Measurements from ENCODE around the gene PACRG.

Gene PACRG

GRCh38 chr6:163185744-163186143, 458.0 kb downstream of the PACRG start:
- no peak for DNase-seq

GRCh38 chr6:163186527-163186926, 458.8 kb downstream of the PACRG start:
- no peak for DNase-seq

GRCh38 chr6:163187201-163187600, 459.4 kb downstream of the PACRG start:
- DNase-seq, result no peak

- no peak for DNase-seq
Measured at GRCh38 chr6:163187606-163188005, 459.8 kb downstream of the PACRG start.

GRCh38 chr6:163188746-163189145, 461.0 kb downstream of the PACRG start:
- no peak for DNase-seq

- DNase-seq, result no peak
Measured at GRCh38 chr6:163189609-163190008, 461.8 kb downstream of the PACRG start.

- no peak for DNase-seq
Measured at GRCh38 chr6:163190786-163191185, 463.0 kb downstream of the PACRG start.

- no peak for DNase-seq
Measured at GRCh38 chr6:163191704-163192537, 464.1 kb downstream of the PACRG start.

- no peak for DNase-seq
Measured at GRCh38 chr6:163192591-163192990, 464.8 kb downstream of the PACRG start.

GRCh38 chr6:163193326-163193725, 465.6 kb downstream of the PACRG start:
- no peak for DNase-seq

GRCh38 chr6:163195721-163196691, 468.2 kb downstream of the PACRG start:
- no peak for DNase-seq

GRCh38 chr6:163197839-163198238, 470.1 kb downstream of the PACRG start:
- DNase-seq, result no peak

GRCh38 chr6:163198396-163198795, 470.6 kb downstream of the PACRG start:
- no peak for DNase-seq

- DNase-seq, result no peak
Measured at GRCh38 chr6:163199371-163199770, 471.6 kb downstream of the PACRG start.

- DNase-seq, result no peak
Measured at GRCh38 chr6:163200289-163200688, 472.5 kb downstream of the PACRG start.

GRCh38 chr6:163200694-163201093, 472.9 kb downstream of the PACRG start:
- DNase-seq, result no peak

- DNase-seq, result no peak
Measured at GRCh38 chr6:163201855-163202254, 474.1 kb downstream of the PACRG start.

GRCh38 chr6:163206196-163206595, 478.4 kb downstream of the PACRG start:
- no peak for DNase-seq

GRCh38 chr6:163207431-163208383, 479.9 kb downstream of the PACRG start:
- no peak for DNase-seq

GRCh38 chr6:163209005-163209404, 481.2 kb downstream of the PACRG start:
- no peak for DNase-seq

GRCh38 chr6:163212123-163212522, 484.3 kb downstream of the PACRG start:
- no peak for DNase-seq

- DNase-seq, result no peak
Measured at GRCh38 chr6:163214259-163214658, 486.5 kb downstream of the PACRG start.

All from kidney glomerular epithelial cell (primary cell).